GM19043 (cell line): ENCODE results near the gene DMD.
"Not testable (repeated sequence)": the region's sequence is repeated elsewhere in the genome, so short reads cannot be mapped to it uniquely, and the experiment has no call there.

Source experiments
- ATAC-seq: cut with Tn5 transposase; IDR thresholded peaks from one replicate; pipeline ENCODE4 v1.9.1; 2021; ENCODE audit warnings: low read depth; ENCODE audit not compliant: unreplicated experiment

DMD gene

DNA sequence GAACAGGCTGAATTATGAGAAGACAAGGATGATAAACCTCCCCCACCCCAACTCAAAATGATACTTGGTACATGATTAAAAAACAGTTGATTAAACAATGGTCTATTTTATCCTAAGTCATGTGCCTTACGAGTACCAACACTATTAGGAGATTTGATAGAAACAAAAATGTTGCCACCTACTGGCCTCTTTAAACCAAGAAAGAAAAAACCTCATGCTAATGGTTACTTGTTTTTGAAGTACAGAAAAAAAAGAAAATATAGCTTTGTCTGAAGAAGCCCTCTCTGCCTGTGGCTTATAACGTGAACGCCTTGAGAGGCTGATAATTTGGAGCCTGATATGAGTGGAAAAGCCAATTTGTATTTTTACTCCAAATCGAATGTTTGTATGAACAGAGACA lies 538.2 kb downstream of the DMD start:
- ATAC-seq, result no peak

DNA sequence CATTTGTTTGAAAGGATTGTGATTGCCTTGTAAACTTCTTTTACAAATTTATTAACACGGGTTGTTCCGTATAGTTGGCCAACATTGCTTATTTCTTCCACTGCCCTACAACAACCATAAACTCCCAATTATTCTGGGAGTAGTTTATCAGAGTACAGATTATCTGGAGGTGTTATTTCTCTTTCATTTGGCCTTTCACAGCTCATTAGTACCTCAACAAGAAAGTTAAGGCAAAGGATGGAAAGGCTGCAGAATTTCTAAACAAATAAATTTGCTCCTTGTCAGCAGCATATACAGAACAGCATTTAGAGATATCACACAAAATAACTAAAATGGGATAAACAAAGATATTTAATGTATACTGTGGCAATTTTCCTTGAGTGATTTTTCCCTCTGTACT lies 548.8 kb downstream of the DMD start:
- no peak for ATAC-seq

DNA sequence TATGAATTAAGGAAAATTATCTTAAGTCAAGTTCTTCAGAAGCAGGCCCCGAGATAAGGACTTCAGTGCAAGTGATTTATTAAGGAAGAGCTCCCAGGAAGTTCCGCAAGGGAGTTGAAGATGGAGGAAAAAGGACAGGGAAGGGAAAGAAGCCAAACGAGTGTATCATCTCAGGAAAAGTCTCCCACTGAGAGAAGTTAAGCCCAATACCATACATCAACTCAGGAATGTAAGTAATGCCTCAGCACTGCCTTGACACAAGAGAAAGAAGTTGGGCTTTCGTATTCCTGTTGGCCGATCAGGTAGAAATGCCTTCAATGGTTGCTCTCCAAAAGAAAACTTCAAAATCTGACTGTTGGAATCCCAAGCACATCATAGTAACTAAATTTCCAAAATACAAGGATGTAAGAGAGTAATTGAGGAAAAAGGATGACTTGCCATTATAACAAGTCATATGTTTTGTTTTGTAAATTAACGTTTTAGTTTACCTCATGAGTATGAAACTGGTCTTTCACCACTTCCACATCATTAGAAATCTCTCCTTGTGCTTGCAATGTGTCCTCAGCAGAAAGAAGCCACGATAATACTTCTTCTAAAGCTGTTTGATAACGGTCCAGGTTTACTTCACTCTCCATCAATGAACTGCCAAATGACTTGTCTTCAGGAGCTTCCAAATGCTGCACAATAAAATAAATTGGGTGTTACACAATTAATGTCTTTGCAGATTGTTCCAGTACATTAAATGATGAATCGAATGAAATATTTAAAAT lies 566.7 kb downstream of the DMD start:
- ATAC-seq, result no peak

DNA sequence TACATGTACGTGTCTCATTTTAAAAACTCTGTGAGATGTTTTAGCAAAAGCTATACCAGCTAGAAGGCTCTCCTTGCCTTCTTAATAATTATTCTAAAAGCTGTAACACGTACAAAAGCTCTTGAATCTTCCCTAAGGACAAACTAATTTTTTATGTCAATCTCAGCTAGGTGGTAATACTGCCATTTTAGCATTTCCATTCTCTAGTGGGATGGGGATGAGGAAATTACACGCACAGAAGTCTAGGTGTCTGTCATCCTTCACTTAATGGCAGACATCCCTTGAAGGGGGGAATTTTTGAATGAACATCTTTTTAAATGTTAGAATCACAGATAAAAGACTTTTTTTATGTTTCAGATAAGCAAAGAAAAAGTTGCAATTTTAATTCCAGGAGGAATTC lies 569.1 kb downstream of the DMD start:
- no peak for ATAC-seq

DNA sequence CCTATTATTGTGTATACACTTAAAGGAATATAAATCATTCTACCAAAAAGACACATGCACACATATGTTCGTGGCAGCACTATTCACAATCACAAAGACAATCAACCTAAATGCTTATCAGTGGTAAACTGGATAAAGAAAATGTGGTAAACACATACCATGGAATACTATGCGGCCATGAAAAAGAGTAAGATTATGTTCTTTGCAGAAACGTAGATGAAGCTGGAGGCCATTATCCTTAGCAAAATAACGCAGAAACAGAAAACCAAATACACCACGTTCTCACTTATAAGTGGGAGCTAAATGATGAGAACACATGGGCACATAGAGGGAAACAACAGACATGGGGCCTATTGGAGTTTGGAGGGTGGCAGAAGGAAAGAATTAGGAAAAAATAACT lies 593.2 kb downstream of the DMD start:
- no peak for ATAC-seq

DNA sequence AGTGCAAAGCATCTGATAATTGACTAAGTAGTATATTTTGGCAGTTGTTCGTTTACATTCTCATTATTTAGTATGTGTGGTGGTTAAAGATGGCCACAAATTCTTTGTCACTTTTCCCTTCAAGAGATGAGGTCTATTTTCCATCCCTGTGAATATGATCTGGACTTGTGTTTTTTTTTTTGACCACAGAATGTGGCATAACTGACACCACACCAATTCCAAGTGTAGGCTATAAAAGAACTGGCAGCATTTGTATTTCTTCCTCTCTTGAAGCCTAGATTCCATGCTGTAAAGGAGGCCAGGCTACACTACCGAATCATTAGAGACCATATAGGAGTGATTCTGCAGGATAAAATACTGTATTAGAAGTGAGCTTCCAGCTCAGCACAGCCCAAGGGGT lies 596.6 kb downstream of the DMD start:
- no peak for ATAC-seq

DNA sequence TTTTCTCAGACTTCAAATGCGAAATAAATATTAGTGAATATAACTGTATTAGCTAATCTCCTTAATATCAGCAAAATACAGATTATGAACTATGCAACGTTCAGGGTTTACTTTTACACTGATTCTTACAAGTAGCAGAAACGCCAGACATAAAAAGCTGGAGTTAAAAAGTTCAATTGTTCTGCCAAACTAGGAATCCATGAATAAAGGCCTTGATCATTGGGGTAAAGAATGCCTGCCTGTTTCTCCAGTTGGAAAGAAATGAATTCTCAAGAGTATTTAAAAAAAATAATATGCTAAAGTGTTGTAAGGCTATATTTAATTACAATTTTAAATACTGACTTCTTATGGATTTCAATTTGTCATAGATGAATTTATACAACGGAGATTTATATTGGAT lies 612.2 kb downstream of the DMD start:
- ATAC-seq, result no peak

DNA sequence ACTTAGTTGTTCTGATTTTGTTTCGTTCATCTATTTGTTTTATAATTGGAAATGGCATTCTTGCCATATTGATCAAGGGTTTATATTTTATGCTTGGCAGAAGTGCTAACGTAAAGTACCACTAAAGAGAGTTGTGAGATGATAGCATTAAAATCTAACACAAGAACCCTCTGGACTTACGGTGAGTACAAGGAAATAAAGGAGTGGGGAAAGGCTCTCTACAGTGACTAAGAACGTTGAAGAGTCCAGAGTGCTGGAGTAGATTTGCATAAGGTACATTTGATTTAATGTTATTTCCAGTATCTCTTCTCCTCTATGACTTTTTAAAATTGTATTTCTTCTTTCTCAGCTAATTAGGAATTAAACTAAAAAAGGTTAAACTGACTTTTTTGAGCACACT lies 612.6 kb downstream of the DMD start:
- no peak for ATAC-seq

DNA sequence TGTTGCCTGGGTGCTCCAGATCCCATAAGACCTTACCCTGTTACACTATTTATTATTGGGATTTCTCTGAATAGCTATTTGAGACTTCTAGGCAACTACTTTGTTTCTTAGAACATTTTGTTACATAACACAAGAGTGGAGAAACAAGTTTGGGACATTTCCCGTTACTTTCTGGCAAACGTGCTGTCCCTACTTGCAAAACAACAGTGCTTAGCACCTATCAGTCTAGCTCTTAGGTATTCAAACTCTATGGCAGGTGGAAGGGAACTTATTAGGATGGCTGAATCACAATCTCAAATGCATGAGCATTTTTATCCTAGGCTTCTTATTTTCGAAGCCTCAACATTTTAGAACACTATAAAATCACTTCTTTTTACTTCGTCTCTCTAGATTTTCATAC lies 613.6 kb downstream of the DMD start:
- ATAC-seq, result no peak

DNA sequence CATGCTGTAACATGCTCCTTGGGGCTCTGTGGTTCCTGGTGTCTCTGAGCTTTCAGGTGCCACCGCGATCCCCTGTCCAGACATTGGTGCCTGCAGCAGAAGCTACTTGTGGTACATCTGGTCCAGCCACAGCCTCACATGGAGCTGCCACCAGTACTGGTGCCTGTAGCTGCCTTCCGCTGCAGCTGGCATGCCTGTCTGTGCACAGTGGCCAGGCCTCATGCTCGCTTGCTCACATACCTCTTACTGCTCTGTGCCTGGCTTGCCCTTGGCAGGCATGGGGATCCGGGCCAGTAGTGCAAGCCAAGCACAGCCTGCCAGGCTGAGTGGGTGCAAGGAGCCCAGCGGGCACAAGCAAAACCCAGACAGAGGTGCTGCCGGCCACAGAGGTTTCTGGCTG lies 618.6 kb downstream of the DMD start:
- ATAC-seq, result no peak

DNA sequence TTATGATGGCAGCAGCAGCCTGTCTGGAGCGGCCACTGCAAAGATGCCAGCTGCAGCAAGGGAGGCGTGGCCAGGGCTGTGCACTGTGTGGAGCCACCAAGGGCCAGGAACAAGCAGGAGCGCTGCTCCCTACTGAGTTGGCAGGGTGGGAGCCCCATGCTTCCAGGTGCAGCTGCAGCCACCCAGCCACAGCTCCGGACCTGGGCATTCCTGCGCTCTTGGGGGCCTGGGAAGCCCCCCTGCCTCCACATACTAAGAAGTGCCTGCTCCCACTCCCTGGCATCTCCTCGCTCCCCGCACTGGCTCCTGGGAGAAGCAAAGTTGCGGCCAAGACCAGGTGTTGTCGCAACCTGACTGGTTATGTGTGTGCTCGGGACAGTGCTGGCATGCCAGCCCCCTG lies 619.8 kb downstream of the DMD start:
- no peak for ATAC-seq

DNA sequence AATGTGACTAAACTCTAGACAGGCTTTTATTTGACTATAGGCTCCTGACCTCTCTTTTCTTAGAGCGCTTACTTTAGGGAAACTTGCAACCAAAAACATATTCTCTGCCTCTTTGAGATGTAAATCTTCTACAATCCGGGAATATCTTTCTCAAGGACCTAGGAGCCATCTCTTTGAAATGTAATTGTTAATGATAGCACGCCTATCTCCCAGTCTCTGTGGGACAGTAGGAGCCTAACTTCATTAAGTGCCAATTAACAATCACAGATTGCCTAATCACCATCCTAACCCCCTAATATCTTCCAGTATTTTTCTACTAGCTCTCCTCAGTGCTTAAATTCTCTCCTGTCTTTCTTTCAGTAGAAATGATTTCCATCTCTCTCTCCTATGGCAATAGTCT lies 628.6 kb downstream of the DMD start:
- ATAC-seq, result no peak

DNA sequence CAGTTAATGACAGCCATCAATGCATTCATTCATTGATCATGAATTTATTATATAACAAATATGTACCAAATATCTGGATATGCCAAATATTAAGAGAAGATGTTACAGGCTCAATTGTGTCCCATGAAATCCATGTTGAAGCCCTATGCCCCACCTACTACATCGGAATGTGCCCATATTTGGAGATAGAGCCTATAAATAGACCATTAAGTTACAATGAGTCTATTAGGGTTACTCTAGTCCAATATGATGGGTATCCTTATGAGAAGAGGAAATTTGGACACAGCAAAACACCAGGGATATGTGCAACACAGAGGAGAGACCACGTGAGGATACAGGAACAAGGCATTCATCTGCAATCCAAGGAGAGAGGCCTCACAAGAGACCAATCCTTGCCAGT lies 634.5 kb downstream of the DMD start:
- ATAC-seq, result no peak

DNA sequence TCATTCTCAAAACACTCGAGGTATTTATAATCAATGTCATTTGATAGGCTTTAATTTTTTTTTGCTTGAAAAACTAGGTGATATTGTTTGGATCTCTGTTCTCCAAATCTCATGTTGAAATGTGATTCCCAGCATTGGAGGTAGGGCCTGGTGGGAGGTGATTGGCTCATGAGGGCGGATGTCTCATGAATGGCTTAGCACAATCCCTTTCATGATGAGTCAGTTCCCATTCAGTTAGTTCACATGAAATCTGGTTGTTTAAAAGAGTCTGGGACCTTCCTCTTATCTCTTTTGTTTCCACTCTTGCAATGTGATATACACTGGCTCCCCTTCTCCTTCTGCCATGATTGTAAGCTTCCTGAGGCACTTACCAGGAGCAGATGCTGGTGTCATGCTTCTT lies 638.7 kb downstream of the DMD start:
- ATAC-seq, result no peak

DNA sequence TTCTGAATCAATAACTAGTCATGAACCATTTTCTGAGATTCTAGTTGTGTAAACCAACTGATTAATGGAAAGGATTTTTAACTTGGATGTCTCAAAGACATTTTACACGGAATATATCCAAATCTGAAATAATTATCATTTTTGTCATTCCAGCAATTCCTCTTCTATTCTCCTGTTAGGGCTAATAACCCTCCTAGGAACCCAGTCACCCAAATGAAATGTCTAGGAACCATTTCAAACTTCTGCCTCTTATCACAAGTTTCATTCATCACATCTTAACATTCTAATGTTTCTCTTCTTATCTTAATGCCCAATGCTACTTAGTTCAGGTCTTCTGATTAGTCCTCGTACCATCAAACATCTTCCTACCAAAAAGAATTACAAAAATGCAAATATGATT lies 639.8 kb downstream of the DMD start:
- ATAC-seq, result no peak

DNA sequence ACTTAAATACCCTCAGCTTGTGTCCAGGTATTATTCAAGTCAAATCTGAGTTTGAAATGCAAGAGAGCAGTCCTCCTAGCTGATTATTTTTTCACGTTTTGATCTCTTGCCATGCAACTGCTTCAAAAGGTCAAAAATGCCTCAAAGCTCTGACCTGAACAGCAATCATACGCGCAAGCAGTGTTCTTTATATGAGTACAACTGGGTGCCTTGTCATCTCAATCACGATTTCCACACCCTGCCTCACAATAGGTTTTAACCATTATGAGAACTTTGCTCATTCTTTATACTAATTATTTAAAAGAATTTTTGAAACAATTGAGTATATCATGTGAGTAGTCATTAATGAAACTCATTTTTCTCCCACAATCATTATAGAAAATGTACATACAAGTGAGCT lies 649.1 kb downstream of the DMD start:
- no peak for ATAC-seq

DNA sequence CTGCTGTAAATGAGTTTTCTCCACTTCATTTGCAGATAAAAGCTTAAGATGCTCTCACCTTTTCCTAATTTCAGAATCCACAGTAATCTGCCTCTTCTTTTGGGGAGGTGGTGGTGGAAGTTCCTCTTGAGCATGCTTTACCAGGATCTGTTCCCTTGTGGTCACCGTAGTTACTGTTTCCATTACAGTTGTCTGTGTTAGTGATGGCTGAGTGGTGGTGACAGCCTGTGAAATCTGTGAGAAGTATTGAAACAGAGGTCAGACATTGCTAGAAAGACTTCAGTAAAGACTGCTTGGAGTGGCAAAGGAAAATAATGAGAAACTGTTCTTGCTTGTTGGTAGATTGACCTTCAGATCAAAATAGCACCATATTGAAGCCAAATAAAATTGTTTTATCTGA lies 666.2 kb downstream of the DMD start:
- no peak for ATAC-seq

DNA sequence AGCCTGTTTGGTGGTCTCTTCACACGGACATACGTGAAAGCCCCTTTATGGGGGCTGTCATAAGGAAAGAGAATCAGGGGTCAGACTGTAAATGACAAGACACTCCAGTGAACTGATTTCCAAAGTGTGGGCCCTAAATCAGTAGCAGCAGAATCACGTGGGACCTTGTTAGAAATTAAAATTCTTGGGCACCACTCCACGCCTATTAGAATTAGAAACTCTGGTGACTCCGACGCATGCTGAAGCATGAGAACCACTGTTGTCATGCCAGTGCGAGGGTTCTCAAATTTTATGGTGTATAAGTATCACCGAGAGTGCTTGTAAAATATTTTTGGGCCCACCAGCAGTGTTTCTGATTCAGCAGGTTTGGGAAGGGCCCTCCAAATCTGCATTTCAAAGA lies 672.8 kb downstream of the DMD start:
- ATAC-seq, result no peak

DNA sequence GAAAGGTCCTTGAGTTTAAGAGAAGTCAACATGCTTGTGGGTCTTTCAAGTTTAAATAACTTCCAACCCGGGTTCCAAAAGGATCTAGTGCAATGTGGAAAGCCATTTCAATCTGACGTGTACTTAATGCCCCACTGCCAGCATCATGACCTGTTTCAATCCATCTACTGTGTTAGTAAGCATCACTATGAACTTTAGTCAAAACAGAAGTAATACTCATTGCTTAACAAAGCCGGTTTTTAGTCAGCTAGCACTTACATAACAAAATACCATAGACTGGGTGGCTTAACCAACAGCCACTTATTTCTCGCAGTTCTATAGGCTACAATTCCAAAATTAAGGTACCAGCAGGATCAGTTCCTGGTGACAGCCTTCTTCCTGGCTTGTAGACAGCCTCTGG lies 677.5 kb downstream of the DMD start:
- ATAC-seq, result no peak

DNA sequence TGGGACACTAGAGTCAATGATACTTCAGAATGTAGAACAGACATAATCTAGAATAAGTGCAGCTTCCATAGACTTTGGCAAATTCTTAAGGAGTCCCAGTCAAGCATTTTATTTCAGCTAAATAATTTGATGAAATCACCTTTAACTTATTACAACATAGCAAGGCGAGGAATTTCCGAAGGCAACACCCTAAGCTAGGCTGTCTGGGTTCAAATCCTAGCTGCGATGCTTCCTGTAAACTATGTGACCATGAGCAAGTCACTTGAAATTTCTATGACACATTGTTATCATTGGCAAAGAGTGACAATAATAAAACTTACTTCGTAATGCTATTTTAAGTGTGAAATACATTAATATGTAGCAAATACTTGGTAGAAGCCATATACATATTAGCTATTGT lies 679.1 kb downstream of the DMD start:
- no peak for ATAC-seq

DNA sequence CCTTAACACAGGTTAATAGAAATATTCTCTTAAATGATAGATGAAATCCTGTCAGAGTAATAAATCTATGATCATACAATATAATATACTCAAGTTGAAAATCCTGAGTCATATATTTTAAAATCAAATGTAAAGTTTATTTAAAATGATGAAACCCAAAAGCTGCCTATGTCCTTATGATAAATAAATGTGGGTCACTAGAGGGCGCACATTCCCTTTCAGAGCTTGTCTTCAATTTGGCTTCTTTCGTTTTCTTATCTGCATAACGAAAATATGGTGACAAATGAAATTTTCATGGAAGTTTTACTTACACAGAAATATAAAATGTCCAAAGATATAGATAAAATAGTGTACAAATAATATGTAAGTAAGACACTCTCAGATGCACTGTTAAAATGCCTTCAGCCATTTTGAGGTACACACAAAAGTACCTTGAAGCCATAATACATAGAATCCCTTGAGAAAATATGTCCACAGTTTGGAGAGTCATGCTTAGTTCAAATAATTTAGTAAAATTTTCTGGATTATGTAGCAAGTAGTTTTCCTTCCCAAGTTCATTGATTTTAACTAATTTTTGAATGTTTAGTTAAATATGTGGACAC lies 680.4 kb downstream of the DMD start:
- no peak for ATAC-seq

DNA sequence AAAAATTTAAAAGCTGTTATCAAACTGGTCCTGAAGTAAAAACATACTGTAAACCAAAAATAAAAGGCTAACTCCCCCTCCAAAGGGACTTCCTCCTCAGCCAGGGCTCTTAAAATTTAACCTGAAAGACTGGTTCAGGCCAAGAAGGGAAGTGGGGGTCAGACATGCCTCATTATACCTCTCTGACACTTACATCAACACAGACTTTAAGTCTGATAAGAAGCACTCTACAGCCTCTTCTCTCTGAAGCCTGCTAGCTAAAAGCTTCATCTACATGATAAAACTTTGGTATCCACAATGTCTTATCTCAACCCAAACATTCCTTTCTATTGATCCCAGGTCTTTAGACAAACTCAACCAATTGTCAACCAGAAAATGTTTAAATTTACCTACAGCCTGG lies 682.9 kb downstream of the DMD start:
- not testable (repeated sequence) for ATAC-seq

DNA sequence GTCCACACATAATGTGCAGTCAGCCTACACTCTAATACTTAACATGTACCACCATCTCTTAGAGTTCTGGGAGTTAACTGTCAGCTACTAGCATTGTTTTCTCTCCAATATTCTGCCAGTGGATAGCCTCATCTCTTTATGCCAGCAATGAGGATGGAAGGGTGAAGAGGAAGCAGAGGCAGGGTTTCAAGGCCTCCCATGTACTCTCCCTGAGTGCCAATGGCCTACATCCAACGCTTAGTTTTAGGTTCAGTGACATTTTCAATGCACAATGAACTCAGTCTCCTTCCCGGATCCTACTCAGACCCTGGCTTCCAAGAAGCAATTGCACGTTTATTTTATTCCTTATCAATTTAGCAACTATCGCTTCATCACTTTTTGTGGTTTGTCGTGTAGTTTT lies 686.1 kb downstream of the DMD start:
- no peak for ATAC-seq
